ENCODE data around the gene DNAJB8.

DNAJB8 gene

DNA sequence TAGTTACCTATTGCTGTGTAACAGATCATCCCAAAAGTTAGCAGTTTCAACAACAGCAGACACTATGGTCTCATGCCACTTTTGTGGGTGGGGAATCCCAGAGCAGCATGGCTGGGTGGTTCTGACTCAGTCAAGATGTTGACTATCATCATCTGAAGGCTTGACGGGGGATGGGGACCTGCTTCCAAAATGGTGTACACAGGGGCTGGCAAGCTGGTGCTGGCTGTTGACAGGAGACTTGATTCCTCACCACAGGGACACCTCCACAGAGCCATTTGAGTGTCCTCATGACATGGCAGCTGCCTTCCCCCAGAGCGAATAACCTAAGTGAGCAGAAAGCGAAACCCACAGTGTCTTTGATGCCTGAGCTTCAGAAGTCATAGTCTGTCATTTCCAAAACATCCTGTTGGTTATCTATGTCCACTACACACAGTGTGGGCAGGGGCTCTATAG lies 19.1 kb downstream of the DNAJB8 start:
- no peak for DNase-seq (ENCODE audit: low read depth, low spot score)

DNA sequence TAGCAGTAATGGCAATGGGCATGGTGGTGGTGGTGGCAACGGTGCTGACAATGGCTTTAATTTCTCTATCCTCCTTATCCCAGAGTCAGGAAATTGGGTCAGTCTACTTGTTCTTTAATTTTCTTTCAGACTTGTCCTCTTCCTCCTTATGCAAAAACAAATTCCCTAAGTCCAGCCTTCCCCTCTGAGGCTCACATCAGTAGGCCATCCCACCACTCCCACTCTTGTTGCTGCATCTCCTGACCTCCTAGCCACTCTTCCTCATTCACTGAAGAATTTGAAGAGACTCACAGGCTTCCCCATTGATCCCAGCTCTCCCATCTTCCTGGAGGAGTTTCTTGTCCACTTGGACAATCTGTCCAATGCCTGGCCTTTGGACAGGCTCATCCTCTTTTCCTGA lies 19.9 kb downstream of the DNAJB8 start:
- DNase-seq (ENCODE audit: low read depth, low spot score) = no peak

DNA sequence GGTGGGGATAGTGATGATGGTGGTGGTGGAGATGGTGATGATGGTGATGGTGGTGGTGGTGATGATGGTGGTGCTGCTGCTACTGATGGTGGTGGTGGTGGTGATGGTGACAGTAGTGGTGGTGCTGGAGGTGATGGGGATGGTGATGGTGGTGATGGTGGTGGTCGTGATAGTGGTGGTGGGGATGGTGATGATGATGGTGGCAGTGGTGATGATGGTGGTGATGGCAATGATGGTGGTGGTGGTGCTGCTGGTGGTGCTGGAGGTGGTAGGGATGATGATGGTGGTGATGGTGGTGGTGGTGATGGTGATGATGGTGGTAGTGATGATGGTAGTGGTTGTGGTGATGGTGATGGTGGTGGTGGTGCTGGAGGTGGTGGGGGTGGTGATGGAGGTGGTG lies 21.3 kb downstream of the DNAJB8 start:
- no peak for DNase-seq (ENCODE audit: low read depth, low spot score)

DNA sequence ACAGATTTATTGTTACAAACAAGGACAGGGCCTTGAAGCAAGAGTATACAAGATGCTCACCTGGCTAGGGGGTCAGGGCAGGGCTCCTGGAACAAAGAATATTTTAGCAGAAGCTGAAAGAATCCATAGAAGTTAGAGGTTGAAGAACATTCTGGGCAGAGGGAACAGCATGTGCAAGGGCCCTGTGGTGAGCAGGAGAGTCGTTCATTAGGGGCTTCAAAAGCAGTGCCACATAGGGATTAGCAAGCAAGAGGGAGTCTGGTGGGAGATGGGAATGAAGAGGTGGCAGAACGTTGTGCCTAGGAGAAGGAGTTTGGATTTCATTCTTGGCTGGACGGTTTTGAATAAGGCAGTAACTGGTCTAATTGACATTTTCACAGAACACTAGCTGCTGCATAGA lies 22.9 kb downstream of the DNAJB8 start:
- no peak for DNase-seq (ENCODE audit: low read depth, low spot score)

DNA sequence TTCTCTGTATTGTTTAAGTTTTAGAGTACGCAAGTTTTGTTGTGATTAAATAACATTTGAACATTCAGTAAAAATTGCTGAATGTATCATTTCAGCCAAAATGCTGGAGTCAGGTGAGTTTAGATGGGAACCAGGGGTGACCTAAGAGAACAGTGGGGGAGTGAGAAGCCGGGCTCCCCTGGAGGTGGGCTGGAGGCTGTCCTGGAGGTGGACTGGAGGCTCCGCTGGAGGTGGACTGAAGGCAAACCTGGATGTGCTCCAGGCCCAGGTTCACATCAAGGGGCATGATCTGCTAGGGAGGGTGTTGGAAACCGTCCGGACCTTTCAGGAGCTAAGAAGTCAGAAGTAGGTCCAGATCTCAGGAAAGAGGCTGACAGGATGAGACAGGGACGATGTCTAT lies 23.7 kb downstream of the DNAJB8 start:
- no peak for DNase-seq (ENCODE audit: low read depth, low spot score)

DNA sequence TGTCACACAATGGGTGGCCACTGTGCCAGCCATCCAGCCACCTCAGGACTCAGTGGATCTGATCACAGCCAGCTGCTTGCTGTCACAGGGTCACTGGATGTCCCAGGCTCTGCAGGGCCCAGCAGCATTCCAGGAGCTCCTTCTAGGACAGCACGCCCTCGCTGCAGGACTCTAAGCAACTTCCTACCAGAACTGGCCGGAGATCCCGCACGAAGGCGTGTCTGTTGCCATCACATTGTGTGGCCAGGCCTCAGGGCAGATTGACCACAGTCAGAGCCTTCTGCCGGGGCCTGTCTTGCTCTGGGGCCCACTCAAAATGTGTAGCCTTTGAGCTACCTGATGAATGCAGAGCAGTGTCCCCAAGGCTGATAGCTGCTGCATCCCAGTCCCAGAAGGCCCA lies 24.6 kb downstream of the DNAJB8 start:
- DNase-seq (ENCODE audit: low read depth, low spot score) = no peak

DNA sequence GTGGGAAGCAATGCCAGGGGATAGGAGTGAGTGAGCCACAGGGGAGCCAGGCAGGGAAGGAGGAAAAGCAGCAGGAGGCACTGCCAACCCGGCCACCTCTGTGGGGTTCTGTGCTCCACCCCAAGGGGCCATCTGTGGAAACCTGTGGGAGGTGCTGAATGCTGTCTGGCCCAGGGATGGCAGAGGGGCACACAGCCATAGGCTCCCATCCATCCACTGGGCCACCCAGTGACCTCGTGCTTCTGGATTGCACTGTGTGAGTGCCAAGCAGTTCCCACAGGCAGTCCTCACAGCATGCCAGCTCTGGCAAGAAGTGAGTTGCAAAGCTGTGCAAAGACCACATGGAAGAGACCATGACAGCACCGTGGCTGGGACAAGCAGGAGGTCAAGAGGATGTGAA lies 27.5 kb downstream of the DNAJB8 start:
- DNase-seq (ENCODE audit: low read depth, low spot score) = no peak

DNA sequence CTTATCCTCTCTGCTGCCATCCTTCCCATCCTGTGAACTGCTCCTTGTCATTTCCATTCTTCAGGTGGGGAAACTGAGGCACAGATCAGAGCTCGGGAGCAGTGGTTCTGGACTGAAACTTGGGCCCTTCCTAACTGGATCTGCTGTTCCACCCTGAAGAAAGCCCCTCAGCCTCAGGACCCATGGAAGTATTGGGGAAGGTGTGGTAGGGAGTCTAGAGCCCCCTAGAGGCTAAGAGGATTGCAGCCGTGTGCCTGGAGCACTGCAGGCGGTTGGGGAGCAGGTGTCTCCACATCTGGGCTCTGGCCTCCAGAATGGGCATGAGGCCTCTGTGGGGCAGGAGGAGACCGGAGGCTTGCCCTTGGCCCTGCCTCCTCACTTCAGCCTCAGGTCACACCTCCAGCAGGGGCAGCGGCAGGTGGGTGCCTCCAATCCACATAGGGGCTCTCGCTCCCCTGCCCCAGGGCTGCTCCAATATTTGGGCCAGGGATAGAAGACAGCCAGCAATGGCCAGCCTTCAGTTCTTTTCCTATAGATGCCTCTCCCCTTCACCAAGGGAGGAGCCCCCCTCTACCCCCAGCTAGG lies 28.1 kb downstream of the DNAJB8 start:
- no peak for DNase-seq (ENCODE audit: low read depth, low spot score)

DNA sequence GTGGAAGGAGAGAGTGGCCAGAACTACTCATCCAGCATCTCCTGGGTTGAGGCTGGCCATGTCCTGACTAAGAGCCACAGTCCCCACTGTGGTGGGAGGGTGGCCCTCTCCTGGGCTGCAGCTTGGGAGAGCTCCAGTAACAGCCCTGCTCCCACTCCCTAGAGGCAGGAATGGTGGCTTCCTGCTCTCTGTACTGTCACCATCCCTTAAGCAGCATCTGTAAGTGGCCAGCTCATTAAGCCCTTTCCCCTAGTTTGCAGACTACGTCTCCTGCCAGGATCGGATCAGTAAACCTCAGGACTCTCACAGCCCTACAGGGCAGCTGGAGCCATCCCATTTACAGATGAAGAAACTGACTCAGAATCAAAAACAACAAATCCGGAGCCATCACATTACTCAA lies 30.5 kb downstream of the DNAJB8 start:
- no peak for DNase-seq (ENCODE audit: low read depth, low spot score)

DNA sequence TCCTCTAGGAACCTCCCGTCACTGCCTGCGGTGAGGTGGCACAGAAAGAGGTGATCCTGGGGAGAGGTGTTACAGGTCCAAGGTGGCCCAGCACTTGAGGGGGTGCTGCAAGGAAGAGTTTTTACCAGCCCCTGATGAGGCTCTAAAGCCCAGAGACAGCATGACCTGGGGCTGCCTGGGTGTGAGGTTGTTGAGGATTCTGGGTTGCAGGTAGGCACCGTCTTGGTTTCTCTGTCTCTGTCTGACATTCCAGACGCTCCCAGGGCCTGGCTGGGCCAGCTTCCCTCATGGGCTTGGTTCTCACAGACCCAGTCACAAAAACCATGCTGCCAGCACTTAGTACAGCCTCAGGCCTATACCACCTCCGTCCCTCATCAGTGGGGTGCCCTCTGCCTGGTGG lies 31.1 kb downstream of the DNAJB8 start:
- no peak for DNase-seq (ENCODE audit: low read depth, low spot score)

DNA sequence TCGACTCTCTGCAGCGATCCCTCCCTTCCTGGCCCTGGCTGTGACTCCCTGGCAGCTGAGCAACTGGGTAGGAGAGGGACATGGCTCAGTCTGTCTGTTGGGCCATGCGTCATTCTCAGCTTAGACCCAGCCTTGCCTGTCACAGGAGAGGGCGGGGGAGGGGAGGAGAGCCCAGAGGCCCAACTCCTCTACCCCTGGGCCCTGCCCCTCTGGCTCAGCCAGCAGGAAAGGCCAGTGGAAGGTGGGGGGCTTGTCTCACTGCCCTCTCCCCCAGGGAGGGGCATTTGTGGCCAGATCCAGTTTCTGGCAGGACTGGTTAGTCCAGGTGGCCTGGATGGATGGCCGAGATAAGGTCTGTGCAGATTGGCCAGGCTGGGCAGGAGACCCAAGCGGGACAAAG lies 31.6 kb downstream of the DNAJB8 start:
- DNase-seq (ENCODE audit: low read depth, low spot score) = no peak

DNA sequence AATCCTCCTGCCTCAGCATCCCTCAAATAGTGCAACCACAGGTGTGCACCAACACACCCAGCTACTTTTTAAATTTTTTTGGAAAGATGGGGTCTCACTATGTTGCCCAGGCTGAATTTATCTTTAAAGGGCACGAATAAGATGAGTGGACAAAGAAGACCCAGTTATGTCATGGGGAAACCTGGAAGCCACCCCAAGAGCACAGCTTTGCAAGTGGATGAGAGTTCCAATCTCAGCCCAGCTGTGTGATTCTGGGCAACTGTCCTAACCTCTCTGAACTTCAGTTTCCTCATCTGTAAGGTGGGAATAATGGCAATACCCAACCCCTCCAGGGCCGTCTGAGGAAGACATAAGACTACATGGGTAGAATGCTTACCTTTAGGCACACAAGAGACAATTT lies 32.2 kb downstream of the DNAJB8 start:
- DNase-seq (ENCODE audit: low read depth, low spot score) = no peak

DNA sequence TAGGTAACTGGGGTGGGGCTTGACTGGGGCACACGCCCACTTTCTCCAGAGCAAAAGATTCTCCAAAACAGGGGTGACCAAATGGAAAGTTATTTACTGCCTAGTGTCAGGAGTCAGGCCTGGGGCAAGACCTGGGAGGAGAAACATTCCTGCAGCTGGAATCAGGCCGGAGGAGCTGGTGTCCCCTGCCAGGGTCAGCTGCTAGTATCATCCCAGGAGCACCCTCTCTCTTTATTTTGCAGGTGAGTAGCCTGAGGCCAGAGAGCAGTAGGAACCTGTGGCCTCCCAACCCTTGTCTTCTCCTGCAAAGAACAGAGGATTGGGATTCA lies 32.9 kb downstream of the DNAJB8 start:
- DNase-seq (ENCODE audit: low read depth, low spot score) = no peak

DNA sequence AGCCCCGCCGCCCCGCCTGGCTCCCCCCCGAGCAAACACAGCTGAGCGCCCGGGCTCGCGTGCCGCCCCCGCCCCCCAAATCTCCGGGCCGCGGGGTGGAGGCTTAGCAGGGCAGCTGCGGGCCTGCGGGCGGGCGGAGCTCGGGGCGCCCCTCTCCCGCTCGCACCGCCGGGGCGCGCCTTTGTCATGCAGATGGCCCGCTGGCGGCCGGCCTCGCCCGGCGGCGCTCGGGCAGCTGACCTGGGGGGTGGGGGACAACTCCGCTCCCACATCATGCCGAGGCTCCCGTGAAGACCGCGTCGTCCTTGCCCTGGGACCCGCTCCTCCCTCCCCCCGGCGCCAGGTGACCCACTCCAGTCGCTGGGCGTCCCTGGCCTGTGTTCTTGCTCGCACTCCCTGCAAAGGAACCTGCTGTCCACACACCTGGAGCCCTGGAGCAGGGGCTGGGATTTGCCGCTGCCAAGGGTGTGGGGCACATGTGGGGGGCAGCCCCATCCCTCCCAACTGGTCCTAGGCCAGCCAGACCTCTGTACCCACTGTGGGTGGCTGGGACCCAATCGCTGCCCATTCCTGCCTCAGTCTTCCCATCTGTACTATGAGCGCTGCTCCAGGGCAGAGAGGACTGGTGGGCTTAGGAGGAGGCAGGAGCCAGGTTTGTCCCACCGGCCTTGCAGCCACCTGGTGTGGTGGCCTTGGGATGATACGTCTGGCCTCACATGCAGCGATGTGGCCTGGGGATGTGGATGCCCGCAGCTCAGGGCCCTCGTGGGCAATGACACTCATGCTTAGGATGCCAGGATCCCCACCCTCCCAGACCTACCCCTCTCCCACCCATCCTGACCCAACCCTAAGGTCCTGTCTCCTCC lies 33.5 kb downstream of the DNAJB8 start:
- DNase-seq (ENCODE audit: low read depth, low spot score) = no peak

DNA sequence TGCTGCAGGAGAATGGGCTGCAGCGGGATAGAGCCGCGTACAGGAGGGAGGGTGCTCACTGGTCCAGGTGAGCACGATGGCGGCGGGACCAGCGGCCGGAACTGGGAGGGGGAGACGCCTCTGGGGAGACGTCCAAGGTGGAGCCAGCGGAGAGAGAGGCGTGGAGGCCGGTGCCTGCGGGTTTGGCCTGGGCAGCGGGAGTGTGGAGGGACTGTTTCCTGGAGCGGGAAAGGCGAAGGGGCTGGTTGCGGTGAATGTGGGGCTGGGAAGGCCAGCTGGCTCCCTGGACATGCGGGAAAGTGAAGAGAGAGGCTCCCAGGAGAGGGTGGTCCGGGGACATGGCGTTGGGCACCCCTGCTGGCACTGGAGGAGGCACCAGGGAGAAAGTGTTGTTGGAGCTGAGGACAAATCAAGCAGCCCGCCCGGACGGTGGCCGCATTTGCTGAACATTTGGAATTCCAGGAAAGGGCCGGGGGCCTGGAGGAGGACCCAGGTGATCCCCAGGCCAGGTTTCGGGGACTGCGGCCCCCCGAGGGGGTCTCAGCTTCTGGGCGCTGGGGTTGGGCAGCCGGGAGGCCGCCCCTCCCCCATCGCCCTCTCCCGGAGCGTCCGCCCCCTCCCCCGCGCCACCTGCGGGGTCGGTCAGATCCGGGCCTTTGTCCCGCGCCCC lies 34.3 kb downstream of the DNAJB8 start:
- no peak for DNase-seq (ENCODE audit: low read depth, low spot score)

DNA sequence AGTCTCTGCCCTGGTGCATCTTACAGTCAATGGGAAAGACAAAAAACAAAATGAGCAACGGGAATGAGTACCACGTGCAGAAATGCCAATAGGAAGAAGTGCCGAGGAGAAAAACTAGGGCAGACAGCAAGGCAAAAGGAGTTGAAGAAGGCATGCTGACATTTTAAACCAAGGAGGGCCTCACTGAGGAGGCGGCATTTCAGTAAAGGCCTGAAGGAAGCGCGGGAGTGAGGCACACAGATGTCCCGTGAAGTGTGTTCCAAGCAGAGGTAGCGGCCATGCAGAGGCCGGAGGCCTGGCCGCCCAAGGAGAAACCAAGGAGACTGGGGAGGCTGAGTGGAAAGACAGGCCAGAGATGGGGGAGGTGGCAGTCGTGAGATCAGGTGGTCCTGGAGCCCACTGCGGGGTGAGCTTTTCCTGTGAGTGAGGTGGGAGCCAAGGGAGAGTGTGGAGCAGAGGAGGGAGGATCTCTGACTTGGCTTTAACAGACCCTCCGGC lies 34.8 kb downstream of the DNAJB8 start:
- no peak for DNase-seq (ENCODE audit: low read depth, low spot score)

DNA sequence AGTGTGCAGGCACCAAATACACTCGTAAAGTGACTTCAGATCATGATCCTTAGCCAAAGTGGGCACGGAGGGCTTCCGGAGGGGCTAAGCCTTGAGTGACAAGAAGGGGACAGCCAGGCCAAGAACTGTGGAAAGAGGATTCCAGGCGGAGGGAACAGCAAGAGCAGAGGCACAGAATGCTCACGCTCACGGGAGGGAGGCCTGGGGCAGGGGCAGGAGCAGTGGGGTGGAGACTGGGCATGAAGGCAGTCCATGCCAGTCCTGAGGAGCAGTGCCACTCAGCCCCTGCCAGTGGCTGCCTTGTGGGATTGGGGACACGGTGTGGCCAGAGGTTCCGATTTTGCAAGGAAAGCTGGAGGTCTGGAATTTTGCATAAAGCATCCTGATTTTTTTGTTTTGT lies 36.0 kb downstream of the DNAJB8 start:
- no peak for DNase-seq (ENCODE audit: low read depth, low spot score)

DNA sequence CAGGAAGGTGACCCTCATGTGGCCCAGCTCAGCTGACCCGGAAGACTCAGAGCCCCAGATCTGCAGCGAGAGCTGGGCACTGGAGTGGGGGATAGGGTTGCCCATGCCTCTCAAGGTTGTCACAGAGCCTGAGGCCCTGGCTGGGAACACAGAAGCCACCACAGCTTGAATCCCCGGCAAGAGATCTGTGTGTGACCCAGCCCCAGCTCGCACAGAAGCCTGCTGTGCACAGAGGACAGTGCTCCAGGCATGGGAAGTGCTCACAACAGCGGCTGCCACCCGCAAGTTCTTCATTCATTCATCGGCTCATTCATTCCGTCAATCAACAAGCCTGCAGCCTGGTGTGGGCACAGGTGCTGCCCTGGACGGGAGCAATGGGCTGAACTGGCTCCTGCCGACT lies 36.4 kb downstream of the DNAJB8 start:
- no peak for DNase-seq (ENCODE audit: low read depth, low spot score)

DNA sequence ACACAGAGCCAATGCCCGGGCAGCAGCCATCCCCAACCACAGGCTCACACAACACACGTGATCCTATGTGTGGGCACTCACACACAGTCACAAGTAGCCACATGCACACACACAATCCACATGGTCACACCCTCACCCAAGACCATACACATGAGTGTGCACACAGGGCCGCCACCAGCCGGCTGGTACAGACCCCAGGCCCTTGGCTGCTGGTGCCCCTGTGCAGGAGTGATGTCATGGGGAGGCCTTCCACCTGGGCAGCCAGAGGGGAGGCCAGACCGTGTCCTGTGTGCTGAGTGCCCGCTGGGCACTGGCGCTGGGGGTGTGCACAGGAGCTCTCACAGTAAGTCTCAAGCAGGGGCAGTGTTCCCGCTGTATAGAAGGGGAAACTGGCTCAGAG lies 36.9 kb downstream of the DNAJB8 start:
- DNase-seq (ENCODE audit: low read depth, low spot score) = no peak

DNA sequence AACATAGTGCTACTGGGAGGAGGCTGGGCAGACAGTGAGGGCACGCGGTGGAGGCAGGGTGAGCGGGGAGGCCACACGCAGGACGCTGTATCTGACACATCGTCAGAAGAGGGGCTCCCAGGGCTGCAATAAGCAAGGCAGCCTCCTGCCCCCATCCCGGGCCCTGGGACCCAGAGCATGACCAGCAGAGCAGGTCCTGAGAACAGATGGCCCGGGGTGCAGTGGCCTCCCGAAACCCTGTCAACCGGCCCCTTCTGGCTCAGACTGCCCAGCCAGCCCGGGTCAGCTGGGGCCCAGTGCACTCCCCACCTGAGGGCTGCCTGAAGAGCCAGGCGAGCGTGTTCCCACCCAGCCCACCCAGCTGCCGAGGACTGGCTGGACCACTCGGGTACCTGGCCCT lies 37.4 kb downstream of the DNAJB8 start:
- no peak for DNase-seq (ENCODE audit: low read depth, low spot score)

DNA sequence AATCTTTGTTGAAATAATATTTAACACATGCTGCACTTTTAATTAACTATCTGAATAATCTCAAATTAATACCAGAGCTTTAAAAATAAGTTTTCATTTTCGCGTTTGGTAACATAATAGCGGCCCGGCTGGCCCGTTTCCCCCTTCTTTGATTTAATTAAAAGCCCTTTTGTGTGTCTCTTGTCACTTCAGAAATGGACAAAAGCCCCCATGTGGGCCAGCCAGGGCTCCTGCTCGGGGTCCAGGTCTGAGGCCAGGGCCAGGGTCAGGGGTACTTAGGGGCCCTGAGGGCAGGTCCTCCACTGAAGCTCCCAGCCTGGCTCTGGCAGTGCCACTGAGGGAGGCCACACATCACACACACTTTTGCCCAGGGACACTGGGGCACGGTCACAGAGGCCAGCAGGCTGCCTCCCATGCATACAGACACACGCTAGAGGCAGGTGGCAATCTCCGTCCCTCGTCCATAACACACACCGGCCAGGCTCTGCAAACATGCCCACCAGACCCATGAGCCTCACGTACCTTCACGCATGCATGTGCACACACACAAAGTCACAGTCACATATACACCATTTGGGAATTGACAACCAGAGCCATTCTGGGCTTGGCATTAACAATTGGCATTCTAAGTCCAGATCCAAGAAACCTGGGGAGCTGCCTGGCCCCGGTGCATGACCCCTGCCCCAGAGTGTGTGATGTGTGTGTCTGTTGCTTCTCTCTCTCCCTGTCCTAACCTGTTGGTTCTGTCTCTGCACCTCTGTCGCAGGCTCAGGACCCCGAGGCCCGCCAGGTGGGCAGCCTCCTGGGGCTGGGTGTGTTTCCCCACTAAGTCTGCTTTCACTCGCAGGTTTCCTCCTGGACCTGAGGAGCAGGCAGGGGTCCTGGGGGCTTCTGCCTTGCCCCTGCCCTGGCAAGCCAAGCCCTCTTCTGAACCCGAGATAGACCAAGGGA lies 38.5 kb downstream of the DNAJB8 start:
- no peak for DNase-seq (ENCODE audit: low read depth, low spot score)

Data from smooth muscle cell of the brain vasculature (primary cell).